ENCODE results near the gene CKS1B.

The CKS1B gene

GRCh38 chr1:154945962-154946850 is 28.3 kb upstream of the CKS1B start:
- DNase-seq = no peak

GRCh38 chr1:154948079-154948478 is 26.4 kb upstream of the CKS1B start:
- no peak for DNase-seq

- no peak for DNase-seq
Measured at GRCh38 chr1:154951901-154952657, 22.4 kb upstream of the CKS1B start.

GRCh38 chr1:154952664-154953063 is 21.8 kb upstream of the CKS1B start:
- no peak for DNase-seq

GRCh38 chr1:154953611-154954038 is 20.9 kb upstream of the CKS1B start:
- DNase-seq = no peak

GRCh38 chr1:154954541-154954940 is 19.9 kb upstream of the CKS1B start:
- DNase-seq = no peak

DNA sequence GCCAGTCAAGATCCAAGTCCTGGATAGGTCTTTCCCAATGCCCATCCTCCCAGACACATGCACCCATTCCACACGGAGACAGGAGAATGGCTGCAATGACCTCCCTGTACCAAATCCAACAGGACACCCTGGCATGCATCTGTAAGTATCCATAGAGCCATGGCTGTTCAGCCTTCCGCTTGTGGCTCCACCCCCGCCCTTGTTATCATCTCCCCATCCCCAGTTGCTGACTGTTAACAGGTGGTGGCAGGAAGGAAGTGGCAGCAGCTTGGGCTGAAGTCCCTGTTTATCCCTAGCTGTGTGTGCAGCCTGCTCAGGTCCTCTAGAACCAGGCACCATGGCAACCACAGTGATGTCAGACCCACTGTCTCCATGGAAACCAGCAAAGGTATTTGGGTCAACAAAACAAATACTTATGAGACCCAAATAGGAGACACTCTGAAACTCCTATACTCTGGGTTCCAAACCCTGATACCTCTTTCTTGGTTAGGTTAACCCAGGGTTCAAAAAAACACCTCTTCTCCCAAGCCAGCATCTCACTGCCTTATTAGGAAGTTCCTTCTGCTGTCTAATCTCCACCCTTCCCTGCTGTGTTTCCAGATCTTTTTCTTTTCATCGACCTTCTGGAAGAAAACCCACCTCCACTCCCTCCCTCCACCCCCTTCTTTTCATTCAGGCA is 19.3 kb upstream of the CKS1B start:
- peak; percentile 92 for DNase-seq

GRCh38 chr1:154955718-154956543 is 18.6 kb upstream of the CKS1B start, which contains the start of gene PBXIP1:
Gene PBXIP1 (minus strand): TSS chr1:154956099. CDS start chr1:154953721, 2,378 bp downstream.
- peak; percentile 99 for DNase-seq

DNA sequence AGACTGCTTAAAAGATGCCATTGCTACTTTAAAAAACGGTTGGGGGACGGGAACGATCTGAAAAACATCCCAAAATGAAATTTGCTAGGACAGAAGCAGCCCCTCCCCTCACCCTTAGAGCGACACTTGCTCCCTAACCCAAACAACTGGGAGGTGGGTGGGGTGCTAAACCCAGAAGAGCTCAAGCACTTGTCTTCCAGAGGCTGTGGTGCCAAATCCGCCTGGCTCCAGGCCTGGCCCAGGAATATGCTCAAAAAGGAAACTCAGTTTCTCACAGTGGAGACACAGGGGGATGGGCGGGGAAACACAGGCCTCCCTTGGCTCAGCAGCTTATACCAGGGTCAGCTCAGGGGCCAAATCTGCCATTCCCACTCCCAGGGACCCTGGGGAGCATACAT is 17.9 kb upstream of the CKS1B start:
- no peak for DNase-seq

- no peak for DNase-seq
Measured at GRCh38 chr1:154957091-154957657, 17.3 kb upstream of the CKS1B start.

- DNase-seq = no peak
Measured at GRCh38 chr1:154958036-154958435, 16.4 kb upstream of the CKS1B start.

GRCh38 chr1:154958681-154959425 is 15.6 kb upstream of the CKS1B start:
- no peak for DNase-seq

DNA sequence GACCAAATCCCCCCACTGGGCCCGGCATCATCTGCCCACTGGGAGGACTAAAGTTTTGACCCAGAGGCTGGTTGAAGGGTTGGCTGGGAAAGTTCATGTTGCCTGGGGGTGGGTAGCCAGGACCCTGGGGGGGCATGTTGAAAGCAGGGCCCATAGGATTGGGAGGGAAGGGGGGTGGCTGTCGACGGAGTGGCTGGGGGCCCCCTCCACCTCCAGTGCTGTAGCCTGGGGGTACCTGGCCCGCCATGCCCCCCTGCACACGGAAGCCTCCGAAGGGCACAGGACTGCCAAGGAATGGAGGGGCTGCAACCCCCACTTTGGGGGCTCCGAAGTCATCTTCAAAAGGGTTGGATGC is 15.1 kb upstream of the CKS1B start:
- no peak for DNase-seq

DNA sequence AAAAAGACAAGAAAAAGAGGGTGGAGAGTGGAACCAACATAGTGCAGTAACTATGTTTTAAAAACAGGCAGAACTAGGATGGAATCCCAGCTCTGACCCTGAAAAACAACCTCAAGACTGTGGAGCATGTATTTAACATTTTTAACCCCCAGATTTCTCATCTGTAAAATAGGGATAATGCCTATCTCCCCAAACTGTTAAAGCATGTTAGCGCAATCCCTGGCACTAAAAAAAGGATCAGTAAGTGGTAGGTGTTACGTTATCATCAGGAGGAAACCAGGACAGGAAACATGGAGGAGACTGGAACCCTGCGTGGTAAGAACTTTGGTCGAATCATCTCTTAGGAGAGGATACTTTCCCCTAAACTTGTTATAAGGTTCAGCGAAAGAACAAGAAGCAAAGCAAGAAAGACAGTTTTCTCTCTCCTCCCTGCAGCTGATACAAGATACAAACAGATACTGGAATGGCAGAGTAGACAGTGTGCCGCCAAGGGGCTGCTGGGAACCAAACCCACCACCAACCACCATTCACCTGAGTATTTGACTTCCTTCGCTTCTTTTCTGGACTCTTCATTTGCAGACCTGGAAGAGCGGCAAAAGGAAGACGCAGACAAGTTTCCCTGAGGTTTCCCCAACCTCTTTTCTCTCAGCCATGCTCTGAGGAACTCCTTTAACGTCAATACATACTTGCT is 13.9 kb upstream of the CKS1B start:
- DNase-seq = no peak

DNA sequence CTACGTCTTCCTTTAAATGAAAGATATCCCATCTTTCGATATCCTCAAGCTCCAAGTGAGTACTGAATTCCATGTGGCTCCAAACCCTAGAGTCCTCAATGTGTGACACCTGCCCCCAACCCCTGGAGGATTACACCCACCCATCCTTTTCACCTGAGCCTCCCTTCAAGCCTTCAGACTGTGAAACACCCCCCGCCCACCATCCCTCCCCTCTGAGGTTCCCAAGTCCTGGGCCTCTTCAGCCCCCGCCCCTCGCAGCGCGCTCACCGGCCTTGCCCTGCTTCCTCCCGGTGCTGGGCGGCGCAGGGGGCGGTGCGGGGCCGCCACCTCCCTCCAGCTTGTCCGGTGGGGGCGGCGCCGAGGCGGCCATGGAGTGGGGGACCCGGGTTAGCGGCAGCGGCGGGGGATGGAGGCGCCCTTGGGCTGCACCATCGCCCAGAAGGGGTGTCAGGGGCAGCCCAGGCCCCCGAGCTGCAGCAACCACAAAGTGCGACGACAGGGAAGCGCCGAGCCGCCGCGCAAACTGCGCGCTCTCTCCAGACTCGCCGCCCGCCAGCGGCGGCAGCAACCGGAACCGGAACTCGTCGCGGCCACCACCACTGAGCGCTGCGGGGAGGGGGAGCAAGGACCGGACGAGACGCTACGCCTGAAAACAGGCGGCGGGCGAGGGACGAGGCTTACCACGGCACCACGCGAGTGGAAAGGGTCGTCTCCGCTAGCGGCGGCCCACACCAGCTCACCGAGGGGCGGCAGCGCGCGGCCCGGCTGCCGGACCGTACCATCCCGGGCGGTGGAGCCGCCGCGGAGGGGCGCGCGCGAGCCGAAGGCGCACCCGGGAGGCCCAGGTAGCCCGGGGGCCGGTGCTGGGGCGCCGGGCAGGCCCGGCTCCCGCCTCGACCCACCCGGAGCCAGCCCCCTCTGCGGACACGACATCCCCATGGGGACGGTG is 13.0 kb upstream of the CKS1B start, which contains the start of gene PYGO2:
Gene PYGO2, minus strand, starts transcription at position 576 of the 949 bp plus-strand sequence. Its CDS starts 206 bp downstream, at position 370.
- peak; percentile 94 for DNase-seq

GRCh38 chr1:154962156-154962749 is 12.2 kb upstream of the CKS1B start:
- no peak for DNase-seq

GRCh38 chr1:154962795-154963330 is 11.6 kb upstream of the CKS1B start:
- no peak for DNase-seq

- no peak for DNase-seq
Measured at GRCh38 chr1:154963643-154964042, 10.8 kb upstream of the CKS1B start.

- no peak for DNase-seq
Measured at GRCh38 chr1:154964359-154964758, 10.1 kb upstream of the CKS1B start.
